Activated naive CD8-positive, alpha-beta T cell treated with anti-CD3 and anti-CD28 coated beads, Interleukin-2, amount 50 U/mL, for 24 hours (primary cell): ENCODE results near the gene ACER3.
"Not testable (repeated sequence)": the region's sequence is repeated elsewhere in the genome, so short reads cannot be mapped to it uniquely, and the experiment has no call there.

Experiments
- ATAC-seq: fragments of 150-1000 bp; cut with Tn5 transposase; one replicate; pipeline ENCODE4 v1.10.0; 2021
- DNase-seq: peaks from one replicate; pipeline ENCODE4 v3.0.0; 2021
- H3K27ac Mint-ChIP-seq: one replicate; pipeline ENCODE4 v1.8.0; 2021; ENCODE audit warnings: mild to moderate bottlenecking, mixed read lengths
- H3K27me3 Mint-ChIP-seq: one replicate; pipeline ENCODE4 v1.8.0; 2021; ENCODE audit warnings: mixed read lengths
- H3K36me3 Mint-ChIP-seq: one replicate; pipeline ENCODE4 v1.8.0; 2021; ENCODE audit warnings: low read depth, mixed read lengths
- H3K4me1 Mint-ChIP-seq: one replicate; pipeline ENCODE4 v1.8.0; 2021; ENCODE audit warnings: mixed read lengths
- H3K4me3 Mint-ChIP-seq: one replicate; pipeline ENCODE4 v1.8.0; 2021; ENCODE audit warnings: mild to moderate bottlenecking, moderate library complexity, mixed read lengths
- H3K9me3 Mint-ChIP-seq: one replicate; pipeline ENCODE4 v1.8.0; 2021; ENCODE audit warnings: mixed read lengths

Gene ACER3

GRCh38 chr11:77047928-77048446, 187.3 kb downstream of the ACER3 start:
- ATAC-seq, H3K9me3 Mint-ChIP-seq, DNase-seq, H3K4me3 Mint-ChIP-seq, H3K27ac Mint-ChIP-seq, H3K36me3 Mint-ChIP-seq: not testable (repeated sequence)
- peaks cover 10% of the 10 kb centered on the region for H3K4me1 Mint-ChIP-seq
- peaks cover 11% of the 10 kb centered on the region for H3K27me3 Mint-ChIP-seq

GRCh38 chr11:77049026-77049425, 188.3 kb downstream of the ACER3 start:
- Mint-ChIP-seq H3K36me3 (no peaks in the 10 kb centered on the region), H3K4me3 (no peak overlapping the region), H3K4me1 (peaks cover 10% of the 10 kb centered on the region), H3K27ac (no peak overlapping the region), H3K27me3 (peaks cover 11% of the 10 kb centered on the region), H3K9me3 (no peaks in the 10 kb centered on the region)
- ATAC-seq: no peak
- DNase-seq: no peak

GRCh38 chr11:77051511-77051910, 190.8 kb downstream of the ACER3 start:
- Mint-ChIP-seq H3K27ac (no peak overlapping the region), H3K4me1 (peaks cover 6% of the 10 kb centered on the region), H3K36me3 (no peaks in the 10 kb centered on the region), H3K27me3 (no peaks in the 10 kb centered on the region), H3K4me3 (no peak overlapping the region), H3K9me3 (no peaks in the 10 kb centered on the region)
- DNase-seq: no peak
- no peak for ATAC-seq

GRCh38 chr11:77052518-77052917, 191.8 kb downstream of the ACER3 start:
- H3K27ac Mint-ChIP-seq: no peak overlapping the region
- no peaks in the 10 kb centered on the region for H3K4me1 Mint-ChIP-seq
- ATAC-seq (no peak), DNase-seq (no peak)
- peaks cover 4% of the 10 kb centered on the region for H3K9me3 Mint-ChIP-seq
- H3K36me3 Mint-ChIP-seq: peaks cover 1% of the 10 kb centered on the region
- no peaks in the 10 kb centered on the region for H3K27me3 Mint-ChIP-seq
- no peak overlapping the region for H3K4me3 Mint-ChIP-seq

GRCh38 chr11:77053217-77054015, 192.7 kb downstream of the ACER3 start:
- Mint-ChIP-seq H3K9me3 (peaks cover 4% of the 10 kb centered on the region), H3K27me3 (no peaks in the 10 kb centered on the region), H3K36me3 (peaks cover 1% of the 10 kb centered on the region), H3K4me3 (no peak overlapping the region), H3K27ac (no peak overlapping the region), H3K4me1 (no peaks in the 10 kb centered on the region)
- no peak for DNase-seq
- ATAC-seq: no peak

- Mint-ChIP-seq H3K4me3 (no peak overlapping the region), H3K9me3 (peaks cover 4% of the 10 kb centered on the region), H3K4me1 (no peaks in the 10 kb centered on the region), H3K36me3 (peaks cover 1% of the 10 kb centered on the region), H3K27ac (no peak overlapping the region), H3K27me3 (no peaks in the 10 kb centered on the region)
- DNase-seq (no peak), ATAC-seq (no peak)
Observed at GRCh38 chr11:77054084-77054483, 193.4 kb downstream of the ACER3 start.

GRCh38 chr11:77055101-77055561, 194.4 kb downstream of the ACER3 start:
- Mint-ChIP-seq H3K27me3 (no peaks in the 10 kb centered on the region), H3K27ac (no peak overlapping the region), H3K36me3 (peaks cover 1% of the 10 kb centered on the region), H3K4me1 (no peaks in the 10 kb centered on the region), H3K9me3 (peaks cover 4% of the 10 kb centered on the region), H3K4me3 (no peak overlapping the region)
- DNase-seq (no peak), ATAC-seq (no peak)

GRCh38 chr11:77055913-77056312, 195.2 kb downstream of the ACER3 start:
- Mint-ChIP-seq H3K27me3 (no peaks in the 10 kb centered on the region), H3K9me3 (peaks cover 4% of the 10 kb centered on the region), H3K27ac (no peak overlapping the region), H3K36me3 (peaks cover 1% of the 10 kb centered on the region), H3K4me1 (no peaks in the 10 kb centered on the region), H3K4me3 (no peak overlapping the region)
- no peak for ATAC-seq
- DNase-seq: no peak

- no peak overlapping the region for H3K27ac Mint-ChIP-seq
- H3K9me3 Mint-ChIP-seq: peaks cover 4% of the 10 kb centered on the region
- H3K36me3 Mint-ChIP-seq: peaks cover 1% of the 10 kb centered on the region
- no peaks in the 10 kb centered on the region for H3K27me3 Mint-ChIP-seq
- no peaks in the 10 kb centered on the region for H3K4me1 Mint-ChIP-seq
- no peak for DNase-seq
- no peak overlapping the region for H3K4me3 Mint-ChIP-seq
- ATAC-seq: no peak
Observed at GRCh38 chr11:77056814-77057402, 196.2 kb downstream of the ACER3 start.

GRCh38 chr11:77057938-77058474, 197.3 kb downstream of the ACER3 start:
- ATAC-seq (no peak), DNase-seq (no peak)
- no peaks in the 10 kb centered on the region for H3K4me1 Mint-ChIP-seq
- H3K4me3 Mint-ChIP-seq: no peak overlapping the region
- no peaks in the 10 kb centered on the region for H3K27me3 Mint-ChIP-seq
- H3K27ac Mint-ChIP-seq: no peak overlapping the region
- H3K36me3 Mint-ChIP-seq: peaks cover 1% of the 10 kb centered on the region
- peaks cover 4% of the 10 kb centered on the region for H3K9me3 Mint-ChIP-seq

- H3K36me3 Mint-ChIP-seq: peaks cover 1% of the 10 kb centered on the region
- no peaks in the 10 kb centered on the region for H3K27me3 Mint-ChIP-seq
- no peak overlapping the region for H3K4me3 Mint-ChIP-seq
- ATAC-seq (no peak), DNase-seq (no peak)
- H3K9me3 Mint-ChIP-seq: peaks cover 4% of the 10 kb centered on the region
- H3K27ac Mint-ChIP-seq: no peak overlapping the region
- H3K4me1 Mint-ChIP-seq: no peaks in the 10 kb centered on the region
Observed at GRCh38 chr11:77058900-77059299, 198.2 kb downstream of the ACER3 start.

- ATAC-seq: no peak
- Mint-ChIP-seq H3K4me3 (no peak overlapping the region), H3K9me3 (peaks cover 4% of the 10 kb centered on the region), H3K4me1 (no peaks in the 10 kb centered on the region), H3K27ac (no peak overlapping the region), H3K27me3 (no peaks in the 10 kb centered on the region), H3K36me3 (peaks cover 1% of the 10 kb centered on the region)
- no peak for DNase-seq
Observed at GRCh38 chr11:77059806-77060205, 199.1 kb downstream of the ACER3 start.

- Mint-ChIP-seq H3K9me3 (peaks cover 4% of the 10 kb centered on the region), H3K27me3 (no peaks in the 10 kb centered on the region), H3K27ac (no peak overlapping the region), H3K36me3 (peaks cover 1% of the 10 kb centered on the region), H3K4me1 (no peaks in the 10 kb centered on the region), H3K4me3 (no peak overlapping the region)
- DNase-seq (no peak), ATAC-seq (no peak)
Observed at GRCh38 chr11:77060234-77060633, 199.5 kb downstream of the ACER3 start.

- not testable (repeated sequence) for H3K27me3 Mint-ChIP-seq, H3K4me3 Mint-ChIP-seq, DNase-seq, ATAC-seq, H3K4me1 Mint-ChIP-seq, H3K36me3 Mint-ChIP-seq, H3K9me3 Mint-ChIP-seq, H3K27ac Mint-ChIP-seq
Observed at GRCh38 chr11:77061258-77061657, 200.5 kb downstream of the ACER3 start.

- no peak for DNase-seq
- Mint-ChIP-seq H3K4me3 (no peak overlapping the region), H3K27me3 (no peaks in the 10 kb centered on the region), H3K36me3 (no peaks in the 10 kb centered on the region), H3K27ac (no peak overlapping the region), H3K9me3 (no peaks in the 10 kb centered on the region), H3K4me1 (peaks cover 9% of the 10 kb centered on the region)
- no peak for ATAC-seq
Observed at GRCh38 chr11:77062924-77063323, 202.2 kb downstream of the ACER3 start.
